NCI-H1092 (cell line): ENCODE measurements around the gene STX2.

ENCODE experiments used
- DNase-seq: peaks from one replicate; lab custom pipeline; 2025; lab: John Stamatoyannopoulos, UW

Gene STX2

DNA sequence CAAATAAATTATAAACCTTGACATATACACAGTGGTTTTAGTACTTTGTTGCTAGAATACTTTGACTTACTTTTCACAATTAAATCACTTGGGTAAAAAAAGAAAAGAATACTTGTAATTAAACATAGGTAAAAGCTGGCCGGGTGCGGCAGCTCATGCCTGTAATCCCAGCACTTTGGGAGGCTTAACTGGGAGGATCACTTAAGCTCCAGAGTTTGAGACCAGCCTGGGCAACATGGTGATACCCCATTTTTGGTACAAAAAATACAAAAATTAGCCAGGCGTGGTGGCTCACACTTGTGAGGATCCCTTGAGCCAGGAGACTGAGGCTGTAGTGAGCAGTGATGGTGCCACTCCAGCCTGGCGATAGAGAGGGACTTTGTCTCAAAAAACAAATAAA lies 7.8 kb downstream of the STX2 start:
- no peak for DNase-seq

- no peak for DNase-seq
Observed at GRCh38 chr12:130830246-130830551, 8.9 kb downstream of the STX2 start.

GRCh38 chr12:130829391-130830245 lies 9.4 kb downstream of the STX2 start:
- no peak for DNase-seq

DNA sequence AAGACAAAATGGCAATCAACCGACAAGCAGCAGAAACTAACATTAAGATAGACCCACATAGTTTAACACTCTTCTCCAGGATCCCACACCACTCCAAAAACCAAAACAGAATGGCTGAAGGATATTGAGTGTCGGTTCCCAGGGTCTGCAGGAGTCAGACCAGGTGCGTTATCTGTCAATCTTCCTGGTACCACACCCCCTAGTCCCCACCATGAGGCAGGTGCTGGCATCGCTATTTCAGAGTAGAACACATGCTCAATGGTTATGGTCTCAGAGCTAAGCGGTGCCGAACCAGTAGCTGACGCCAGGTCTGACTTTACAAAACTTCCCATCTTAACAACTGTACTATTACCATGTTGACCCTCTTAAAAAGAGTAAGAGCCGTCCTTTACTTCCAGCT lies 10.2 kb downstream of the STX2 start:
- DNase-seq: no peak

DNA sequence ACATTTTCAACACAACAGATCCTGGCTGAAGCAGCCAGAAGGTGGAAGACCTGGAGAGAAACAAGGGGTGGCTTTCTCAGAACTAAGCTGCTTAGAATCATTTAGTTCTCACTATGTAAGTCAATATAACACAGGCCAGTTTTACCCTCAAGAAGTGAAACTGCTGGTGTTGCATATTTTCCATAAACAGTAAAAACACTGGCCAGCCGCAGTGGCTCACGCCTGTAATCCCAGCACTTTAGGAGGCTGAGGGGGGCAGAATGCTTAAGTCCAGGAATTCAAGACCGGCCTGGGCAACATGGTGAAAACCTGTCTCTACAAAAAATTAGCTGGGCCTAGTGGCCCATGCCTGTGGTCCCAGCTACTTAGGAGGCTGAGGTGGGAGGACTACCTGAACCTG lies 11.6 kb downstream of the STX2 start:
- DNase-seq: no peak

DNA sequence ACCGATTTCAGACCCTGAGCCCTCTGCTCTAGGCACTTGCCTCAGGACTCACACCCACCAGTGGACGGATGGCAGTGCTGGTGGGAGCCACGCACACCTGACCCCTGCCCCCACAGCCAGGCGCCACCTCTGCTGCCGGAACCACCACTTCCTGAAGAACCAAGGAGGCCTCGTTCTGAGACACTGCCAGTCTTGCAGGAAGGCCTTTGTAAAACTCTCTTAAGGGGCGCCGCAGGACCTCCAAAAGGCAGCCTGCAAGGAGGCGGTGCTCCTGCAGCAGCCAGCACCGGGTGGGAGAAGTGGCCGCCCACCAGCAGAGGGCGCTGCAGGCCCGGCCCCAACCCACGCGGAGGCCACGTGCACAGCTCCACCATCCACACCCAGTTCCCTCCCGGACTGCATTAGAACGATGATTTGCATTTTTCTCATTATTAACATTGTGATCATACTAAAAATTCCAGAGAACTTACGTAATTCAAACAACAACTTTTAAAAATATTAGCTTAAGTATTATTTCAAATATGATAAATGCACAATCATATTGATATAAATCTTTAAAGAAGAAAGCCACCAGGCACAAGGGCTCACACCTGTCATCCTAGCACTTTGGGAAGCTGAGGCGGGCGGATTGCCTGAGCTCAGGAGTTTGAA lies 12.8 kb downstream of the STX2 start:
- no peak for DNase-seq

- DNase-seq: no peak
Observed at GRCh38 chr12:130825771-130826150, 13.3 kb downstream of the STX2 start.

GRCh38 chr12:130819681-130820080 lies 19.4 kb downstream of the STX2 start:
- no peak for DNase-seq

DNA sequence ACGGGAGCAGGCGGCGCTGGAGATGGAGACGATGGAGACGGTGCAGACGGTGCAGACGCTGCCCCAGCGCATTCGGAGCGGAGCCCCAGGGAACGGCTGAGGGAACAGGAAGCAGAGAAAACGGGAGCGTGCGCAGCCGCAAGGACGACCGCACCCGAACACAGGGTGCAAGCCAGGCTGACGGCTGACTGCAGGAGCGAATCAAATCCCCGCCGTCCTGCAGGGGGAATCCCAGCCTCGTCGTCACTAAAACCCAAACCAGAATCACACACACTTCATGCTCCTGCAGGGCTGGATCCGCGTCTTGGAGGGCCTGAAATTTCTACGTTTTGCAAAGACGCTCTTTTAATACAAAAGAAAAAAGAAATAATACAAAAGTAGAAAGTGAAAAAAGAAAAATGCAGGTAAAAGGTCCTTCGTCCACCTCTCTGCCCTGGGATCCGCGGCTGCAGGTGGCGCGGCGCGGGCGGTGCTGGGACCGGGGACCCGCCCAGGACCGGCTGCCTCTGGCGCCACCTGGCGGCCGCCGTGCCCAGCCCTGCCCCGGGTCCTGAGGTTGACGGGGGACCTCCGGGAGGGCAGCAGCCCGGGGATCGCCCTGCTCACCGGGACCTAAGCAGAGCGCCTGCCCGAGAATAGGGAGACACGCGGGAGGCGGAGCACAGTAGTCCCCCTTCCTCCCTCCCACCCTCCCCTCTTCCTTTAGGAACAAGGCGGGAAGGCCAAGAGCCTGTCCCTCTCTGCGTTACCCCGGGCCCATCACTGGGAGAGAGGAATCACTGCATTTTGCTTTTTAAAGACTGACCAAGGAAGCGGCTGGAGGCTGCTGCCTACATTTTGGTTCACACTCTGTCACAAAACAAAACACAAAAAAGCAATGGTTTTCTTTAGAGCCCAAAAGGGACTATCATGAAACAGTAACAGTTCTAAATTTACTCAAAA lies 20.1 kb downstream of the STX2 start:
- DNase-seq: no peak

DNA sequence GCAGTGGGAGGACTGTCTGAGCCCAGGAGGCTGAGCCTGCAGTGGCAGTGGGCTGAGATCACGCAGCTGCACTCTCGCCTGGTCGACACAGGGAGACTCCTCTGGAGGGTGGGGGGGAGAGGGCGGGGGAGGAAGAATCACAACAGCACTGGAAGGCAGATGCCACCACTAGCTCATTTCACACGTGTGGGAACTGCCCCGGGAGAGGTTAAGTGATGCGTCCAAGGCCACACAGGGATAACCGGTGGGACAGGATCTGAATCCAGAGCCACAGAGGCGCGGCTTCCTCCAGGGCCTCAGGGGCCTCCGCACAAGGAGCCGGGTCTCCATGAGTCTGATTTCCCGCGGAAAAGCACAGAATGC lies 20.8 kb downstream of the STX2 start:
- DNase-seq: no peak

DNA sequence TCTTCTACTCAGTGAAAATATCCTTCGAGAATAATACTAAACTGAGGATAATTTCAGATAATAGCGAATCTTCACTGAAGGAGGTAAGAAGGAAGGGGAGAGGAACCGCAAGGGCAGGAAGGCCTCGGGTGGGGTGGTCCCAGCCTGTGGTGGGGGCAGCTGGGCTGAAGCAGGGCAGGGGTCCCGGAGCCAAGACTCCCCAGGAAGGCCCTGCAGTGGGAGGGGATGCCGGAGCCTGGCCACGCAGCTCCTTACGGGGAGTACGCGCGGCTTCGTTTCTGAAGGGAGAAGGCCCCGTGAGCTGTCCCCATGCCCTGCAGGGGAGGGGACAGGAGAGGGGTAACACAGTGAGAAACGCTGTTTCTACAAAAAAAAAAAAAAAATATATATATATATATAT lies 21.2 kb downstream of the STX2 start:
- DNase-seq: no peak

- no peak for DNase-seq
Observed at GRCh38 chr12:130816097-130816496, 23.0 kb downstream of the STX2 start.

DNA sequence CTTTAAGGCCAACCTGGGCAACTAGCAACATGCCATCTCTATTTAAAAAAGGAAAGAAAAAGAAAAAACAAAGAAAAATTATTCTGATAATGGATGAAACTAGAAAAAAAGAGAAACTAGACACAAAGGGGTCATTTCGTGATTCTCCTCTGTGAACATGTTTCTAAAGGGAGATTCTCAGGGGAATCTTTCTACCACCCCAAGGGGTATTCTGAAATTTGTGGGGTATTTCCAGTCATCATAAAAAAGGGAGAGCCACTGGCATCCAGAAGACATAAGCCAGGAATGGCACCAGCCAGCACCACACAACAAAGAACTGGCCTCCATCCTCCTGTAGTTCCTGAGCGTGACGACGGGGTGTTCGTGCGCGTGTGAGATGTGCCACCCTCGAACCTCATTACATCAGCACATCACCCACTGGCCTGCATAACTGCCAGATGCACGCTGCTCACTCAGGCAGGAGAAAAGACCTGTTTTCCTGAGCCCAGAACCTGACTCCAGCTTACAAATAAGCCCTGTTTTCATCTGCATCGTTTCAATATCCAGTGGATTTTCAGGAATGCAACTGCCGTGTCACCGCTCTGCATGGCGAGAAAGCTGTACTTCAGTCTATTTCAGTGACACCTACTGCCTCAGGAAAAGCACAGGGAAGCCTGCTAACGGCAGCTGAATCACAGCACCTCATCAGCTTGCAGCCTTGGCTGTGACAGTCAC lies 23.9 kb downstream of the STX2 start:
- DNase-seq: no peak

GRCh38 chr12:130813949-130814348 lies 25.1 kb downstream of the STX2 start:
- no peak for DNase-seq

GRCh38 chr12:130813436-130813835 lies 25.6 kb downstream of the STX2 start:
- no peak for DNase-seq

- DNase-seq: no peak
Observed at GRCh38 chr12:130809791-130810190, 29.3 kb downstream of the STX2 start.

DNA sequence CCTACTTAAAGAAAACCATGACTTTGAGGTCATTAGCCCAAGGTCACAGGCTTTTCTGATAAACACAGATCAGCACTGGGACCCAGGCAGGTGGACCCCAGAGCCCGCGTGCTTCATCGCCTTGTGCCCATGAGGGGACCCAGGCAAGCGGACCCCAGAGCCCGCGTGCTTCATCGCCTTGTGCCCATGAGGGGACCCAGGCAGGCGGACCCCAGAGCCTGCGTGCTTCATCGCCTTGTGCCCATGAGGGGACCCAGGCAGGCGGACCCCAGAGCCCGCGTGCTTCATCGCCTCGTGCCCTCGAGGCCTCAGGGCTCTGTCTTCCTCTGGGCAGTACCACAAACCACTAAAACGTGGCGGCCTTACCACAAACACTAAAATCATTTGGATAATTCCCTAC lies 31.7 kb downstream of the STX2 start:
- DNase-seq: no peak

DNA sequence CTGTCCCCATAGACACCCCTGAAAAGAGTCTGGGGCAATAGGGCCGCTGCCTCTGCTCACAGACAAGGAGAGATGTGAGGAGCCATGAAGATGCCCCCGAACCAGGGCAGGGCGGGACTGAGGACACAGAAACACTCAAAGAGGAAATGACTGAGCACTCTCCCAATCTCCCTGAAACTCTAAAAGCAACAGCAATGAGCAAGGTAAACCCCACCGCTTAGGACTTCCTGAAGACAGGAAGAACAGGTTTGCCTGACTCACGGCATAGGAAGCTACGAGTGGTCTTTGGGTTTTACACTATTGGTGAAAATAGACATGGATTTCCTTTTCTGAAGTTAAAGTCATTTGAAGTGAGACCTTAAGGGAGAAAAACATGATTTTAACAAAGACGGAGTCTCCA lies 32.5 kb downstream of the STX2 start:
- no peak for DNase-seq

DNA sequence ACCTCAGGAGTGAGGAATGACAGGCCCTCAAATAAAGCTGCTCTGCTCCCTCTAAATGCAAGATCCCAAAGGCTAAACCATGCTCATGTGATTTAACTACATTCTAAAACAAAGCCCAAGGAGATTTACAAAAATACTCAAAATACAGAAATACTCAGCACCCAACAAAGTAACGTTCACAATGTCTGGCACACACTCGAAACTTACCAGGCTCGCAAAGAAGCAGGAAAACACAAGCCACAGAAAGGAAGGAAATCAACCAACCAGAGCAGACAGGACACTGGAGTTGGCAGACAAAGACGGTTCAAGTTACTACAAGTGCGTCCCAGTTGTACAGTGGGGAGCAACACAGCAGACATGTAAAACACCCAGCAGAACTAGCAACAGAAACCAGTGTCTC lies 33.4 kb downstream of the STX2 start:
- no peak for DNase-seq

DNA sequence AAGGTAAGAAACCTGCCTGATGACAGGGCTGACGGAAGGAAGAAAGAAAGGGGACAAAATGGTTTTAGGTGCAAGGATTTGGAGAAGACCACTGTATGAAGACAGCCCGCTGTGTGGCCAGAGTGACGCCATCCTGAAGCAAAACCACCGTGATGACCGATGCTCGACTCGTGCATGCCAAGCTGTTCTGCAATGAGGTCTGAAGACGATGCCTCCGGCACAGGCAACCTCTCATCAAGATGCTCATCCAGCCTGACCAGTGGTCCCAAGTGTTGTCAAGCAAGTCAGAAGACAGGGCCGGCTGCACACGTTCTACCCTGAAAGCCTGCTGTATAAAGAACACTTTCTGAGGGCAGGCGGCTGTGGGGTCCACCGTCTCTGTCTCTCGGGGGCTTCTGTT lies 34.8 kb downstream of the STX2 start:
- no peak for DNase-seq

DNA sequence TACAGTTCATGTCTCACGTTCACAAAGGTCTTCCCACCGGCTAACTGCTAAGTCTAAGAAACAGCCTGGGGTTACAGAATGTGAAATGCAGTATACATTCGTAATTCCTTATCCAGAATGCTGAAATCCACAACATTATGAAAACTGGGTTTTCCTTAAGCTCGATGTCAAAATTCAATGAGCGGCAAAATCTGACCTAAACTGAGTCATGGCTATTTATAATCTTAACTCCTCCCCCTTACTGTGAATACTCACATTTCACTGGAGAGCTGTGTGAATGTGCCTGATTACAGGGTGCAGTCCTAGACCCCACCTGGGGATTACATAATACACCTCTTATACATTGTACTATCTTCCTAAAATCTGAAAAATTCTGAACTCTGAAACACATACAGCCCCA lies 35.3 kb downstream of the STX2 start:
- no peak for DNase-seq

DNA sequence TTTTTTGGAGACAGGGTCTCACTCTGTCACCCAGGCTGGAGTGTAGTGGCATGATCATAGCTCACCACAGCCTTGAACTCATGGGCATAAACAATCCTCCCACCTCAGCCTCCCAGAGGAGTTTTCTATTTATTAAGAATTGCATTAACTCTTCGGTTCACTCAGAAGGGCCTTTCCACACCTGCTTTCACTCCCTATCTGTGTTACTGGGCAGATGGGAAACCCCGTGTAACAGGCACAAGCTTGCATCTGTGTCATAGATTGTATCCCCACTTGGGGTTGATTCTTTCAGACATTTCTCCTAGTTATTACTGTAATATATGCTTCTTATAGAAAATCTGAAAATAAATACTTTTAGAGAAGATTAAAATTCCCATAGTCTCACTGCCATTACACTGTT lies 38.7 kb downstream of the STX2 start:
- DNase-seq: no peak
